Endothelial cell of umbilical vein (primary cell): ENCODE results near the gene NMBR. TPM values are rescaled to one million over a fixed set of nuclear protein-coding genes. Genes with fewer than 3 reads are reported as not detected.

ENCODE experiments used
- BruUV-seq: library from RNA; stranded (reverse); fragments of 400-500 nt; replicated peaks from 2 replicates; lab custom pipeline; 2021; lab: Mats Ljungman, UMichigan
- CTCF ChIA-PET: fragments of 300-600, 350-600 bp; sonication (Branson Sonifier 250); formaldehyde crosslinking; loops from one replicate; lab custom pipeline; 2021; ENCODE audit warnings: antibody characterized with exemption, inconsistent platforms; lab: Charles Lee
- POLR2A ChIA-PET: fragments of 300-600, 350-600 bp; sonication (Branson Sonifier 250); formaldehyde crosslinking; loops from one replicate; lab custom pipeline; 2021; ENCODE audit warnings: antibody characterized with exemption, inconsistent platforms; lab: Charles Lee
- DNase-seq: peaks from one replicate; pipeline ENCODE4 v3.0.0-alpha.2; 2011; ENCODE audit warnings: low read depth, low spot score
- FAIRE-seq: peaks from 2 replicates; lab custom pipeline; 2011; peaks lifted over from hg19 to GRCh38; lab: Jason Lieb, UNC
- H2AFZ ChIP-seq: 2 replicates; pipeline ENCODE4 v1.6.0; 2012; ENCODE audit warnings: low read depth, low read length, control low read depth, inconsistent platforms
- H3K27ac ChIP-seq: 2 replicates; pipeline ENCODE4 v1.5.1; 2011; ENCODE audit warnings: low read depth, mild to moderate bottlenecking, control low read depth, low read length, moderate library complexity; ENCODE audit not compliant: insufficient read depth
- H3K27me3 ChIP-seq, 2 experiments: 2 replicates each; pipeline versions ENCODE4 v1.6.0 to v1.6.1; 2011; ENCODE audit warnings: low read length in 2 of 2, mixed read lengths in 1 of 2; ENCODE audit not compliant: control insufficient read depth in 2 of 2, insufficient read depth in 2 of 2
- H3K36me3 ChIP-seq, 2 experiments: 2 replicates in 1 of 2; 3 replicates in 1 of 2; pipeline ENCODE4 v1.5.1; 2011; ENCODE audit warnings: low read length in 2 of 2, mild to moderate bottlenecking in 1 of 2, moderate library complexity in 1 of 2; ENCODE audit not compliant: control insufficient read depth in 2 of 2, insufficient read depth in 2 of 2; ENCODE audit errors: extremely low read depth in 1 of 2
- H3K4me1 ChIP-seq: 3 replicates; pipeline ENCODE4 v1.5.1; 2011; ENCODE audit warnings: mild to moderate bottlenecking, low read length; ENCODE audit not compliant: control insufficient read depth, insufficient read depth; ENCODE audit errors: extremely low read depth
- H3K4me2 ChIP-seq: 2 replicates; pipeline ENCODE4 v1.6.1; 2011; ENCODE audit warnings: low read length, control low read depth, mixed read lengths; ENCODE audit not compliant: insufficient read depth
- H3K4me3 ChIP-seq, 3 experiments: fragments of 200-600 bp in 1 of 3; sonication (generic), shearing (Covaris generic) in 1 of 3; replicated peaks in 1 of 3; 2 replicates each; pipeline ENCODE4 v1.5.1; 2011 to 2016; ENCODE audit warnings: control low read depth in 3 of 3, low read length in 3 of 3, mild to moderate bottlenecking in 2 of 3, inconsistent platforms in 1 of 3, low read depth in 1 of 3, moderate library complexity in 1 of 3; ENCODE audit not compliant: insufficient read depth in 1 of 3
- H3K79me2 ChIP-seq: 2 replicates; pipeline ENCODE4 v1.6.0; 2012; ENCODE audit warnings: low read length, inconsistent platforms; ENCODE audit not compliant: control insufficient read depth, insufficient read depth
- H3K9ac ChIP-seq: replicated peaks from 2 replicates; pipeline ENCODE3; 2011; ENCODE audit warnings: low read length, control low read depth; ENCODE audit not compliant: insufficient read depth; ENCODE audit errors: extremely low read depth
- H3K9me1 ChIP-seq: replicated peaks from 3 replicates; pipeline ENCODE4 v1.6.0; 2011; ENCODE audit warnings: mild to moderate bottlenecking, low read length; ENCODE audit not compliant: control insufficient read depth, insufficient read depth; ENCODE audit errors: extremely low read depth
- H3K9me3 ChIP-seq: replicated peaks from 2 replicates; pipeline ENCODE4 v1.5.1; 2012; ENCODE audit warnings: low read length, inconsistent platforms; ENCODE audit not compliant: control insufficient read depth, insufficient read depth
- H4K20me1 ChIP-seq: replicated peaks from 2 replicates; pipeline ENCODE3; 2011; ENCODE audit warnings: mild to moderate bottlenecking, low read length; ENCODE audit not compliant: control insufficient read depth, insufficient read depth; ENCODE audit errors: extremely low read depth
- CTCF ChIP-seq, 2 donors: IDR thresholded peaks; 1 replicate in 1 of 2; 2 replicates in 1 of 2; pipeline ENCODE4 v1.5.1; 2011; ENCODE audit warnings: low read length in 2 of 2, mild to moderate bottlenecking in 2 of 2, moderate library complexity in 2 of 2, control low read depth in 1 of 2, inconsistent platforms in 1 of 2, low read depth in 1 of 2; ENCODE audit not compliant: insufficient read depth in 1 of 2; ENCODE audit errors: extremely low read depth in 1 of 2
- EZH2 ChIP-seq: IDR thresholded peaks from 2 replicates; pipeline ENCODE4 v1.6.1; 2012; ENCODE audit warnings: borderline replicate concordance, low read depth, mild to moderate bottlenecking, moderate library complexity, low read length, inconsistent platforms; ENCODE audit not compliant: severe bottlenecking
- FOS ChIP-seq: IDR thresholded peaks from 2 replicates; pipeline ENCODE4 v1.6.1; 2011; ENCODE audit warnings: mild to moderate bottlenecking, low read length, moderate library complexity, borderline replicate concordance; ENCODE audit not compliant: insufficient read depth
- GATA2 ChIP-seq: IDR thresholded peaks from 2 replicates; pipeline ENCODE4 v1.7.0; 2011; ENCODE audit warnings: low read depth, mild to moderate bottlenecking, moderate library complexity, mixed read lengths, low read length; ENCODE audit not compliant: insufficient read length, insufficient read depth
- JUN ChIP-seq: IDR thresholded peaks from 2 replicates; pipeline ENCODE4 v1.6.1; 2011; ENCODE audit warnings: borderline replicate concordance, low read depth; ENCODE audit not compliant: insufficient read length, insufficient read depth
- MAX ChIP-seq: IDR thresholded peaks from 2 replicates; pipeline ENCODE4 v1.6.1; 2011; ENCODE audit not compliant: insufficient read depth, insufficient read length
- MYC ChIP-seq: IDR thresholded peaks from one replicate; pipeline ENCODE4 v1.6.1; 2011; ENCODE audit warnings: mild to moderate bottlenecking, low read depth, low read length
- POLR2A ChIP-seq: IDR thresholded peaks from 2 replicates; pipeline ENCODE4 v1.6.1; 2012; ENCODE audit warnings: low read depth, mild to moderate bottlenecking, control low read depth, low read length
- POLR2AphosphoS5 ChIP-seq: IDR thresholded peaks from 2 replicates; pipeline ENCODE4 v1.6.1; 2012; ENCODE audit warnings: low read depth, mild to moderate bottlenecking, control low read depth, low read length, moderate library complexity; ENCODE audit not compliant: insufficient read depth
- dilution Hi-C: fragments of 300-500 bp; cut with MboI; formaldehyde crosslinking; loops from one replicate; pipeline ENCODE4 v1.15.0; 2019; ENCODE audit warnings: low sequenced_read_pairs; ENCODE audit not compliant: extremely low pct_ligation_motif_present
- intact Hi-C: fragments of 100-400 bp; cut with micrococcal nuclease; formaldehyde crosslinking; loops from one replicate; pipeline ENCODE4 v1.10.0; 2022
- polyA plus RNA-seq, 4 experiments: library from polyadenylated mRNA; depleted of rRNA in 3 of 4; stranded (reverse) in 3 of 4; unstranded in 1 of 4; fragments of >200 nt; gene quantifications; 2 replicates each; pipeline versions ENCODE4 v1.2.1 to v1.2.3, GENCODE V29; 2011 to 2012; ENCODE audit warnings: missing spikeins in 1 of 4
- total RNA-seq: library from RNA; stranded (reverse); gene quantifications from 2 replicates; pipeline ENCODE4 v1.2.3, GENCODE V29; 2021

The NMBR gene
- total and polyA plus RNA-seq, 2 donors (not counting 3 experiments of a cell fraction or from before 2014, with no cell fraction given) = not detected

- no peaks in the 10 kb centered on the region for H3K36me3 ChIP-seq
- ChIA-PET CTCF (no interaction called here), POLR2A (no interaction called here)
- no peak overlapping the region for H3K4me2 ChIP-seq
- no peaks in the 10 kb centered on the region for H3K9me3 ChIP-seq
- TF ChIP-seq FOS (no peak), CTCF (IDR thresholded peaks at IDR 0.05; ENCODE audit: extremely low read depth in 1 of 2, insufficient read depth in 1 of 2, low read depth in 1 of 2, low read length in 2 of 2) (no peak), EZH2 (no peak), POLR2AphosphoS5 (no peak), GATA2 (no peak), MAX (no peak), MYC (no peak), POLR2A (no peak), JUN (no peak)
- H3K27me3 ChIP-seq = no peaks in the 10 kb centered on the region
- H3K4me1 ChIP-seq = no peaks in the 10 kb centered on the region
- BruUV-seq = no TSS peak
- H3K27ac ChIP-seq = no peak overlapping the region
- no peaks in the 10 kb centered on the region for H4K20me1 ChIP-seq
- intact Hi-C loops = no loop called here
- dilution Hi-C loops = no loop called here
- H3K79me2 ChIP-seq = no peaks in the 10 kb centered on the region
- H2AFZ ChIP-seq = no peak overlapping the region
- FAIRE-seq (no peak), DNase-seq (no peak)
- H3K9me1 ChIP-seq = no peaks in the 10 kb centered on the region
- H3K4me3 ChIP-seq = no peak overlapping the region
- no peak overlapping the region for H3K9ac ChIP-seq
These were observed 120.5 kb downstream of the NMBR start for GRCh38 chr6:142026471-142026870.

Other genes starting within 250 kb of the NMBR start
- gene GJE1, start 14.2 kb downstream of the NMBR start, total RNA-seq = not detected in 2 replicates
- not detected in 2 replicates for gene GJE1, start 14.2 kb downstream of the NMBR start, polyA plus RNA-seq
- gene VTA1, start 141 bp upstream of the NMBR start, total RNA-seq = 40.9 and 45.8 TPM in 2 replicates
- gene VTA1, start 141 bp upstream of the NMBR start, polyA plus RNA-seq = 38.3 and 39.0 TPM in 2 replicates
- 99.3 and 113 TPM in 2 replicates for gene ADGRG6, start 154.9 kb upstream of the NMBR start, total RNA-seq
- 154 and 166 TPM in 2 replicates for gene ADGRG6, start 154.9 kb upstream of the NMBR start, polyA plus RNA-seq